BLaER1 (cell line): ENCODE measurements around the gene GLYR1.

Source experiments
- H3K27ac ChIP-seq: shearing (Covaris generic); formaldehyde crosslinking; 2 replicates; pipeline ENCODE4 v1.8.1; 2022
- H3K27me3 ChIP-seq: shearing (Covaris generic); formaldehyde crosslinking; 2 replicates; pipeline ENCODE4 v1.8.1; 2022
- H3K36me3 ChIP-seq: shearing (Covaris generic); formaldehyde crosslinking; 2 replicates; pipeline ENCODE4 v1.8.1; 2022
- H3K4me1 ChIP-seq: shearing (Covaris generic); formaldehyde crosslinking; 2 replicates; pipeline ENCODE4 v1.8.1; 2022
- H3K4me2 ChIP-seq: shearing (Covaris generic); formaldehyde crosslinking; 2 replicates; pipeline ENCODE4 v1.8.1; 2022
- H3K4me3 ChIP-seq: shearing (Covaris generic); formaldehyde crosslinking; 2 replicates; pipeline ENCODE4 v1.8.1; 2022
- H3K9ac ChIP-seq: shearing (Covaris generic); formaldehyde crosslinking; 2 replicates; pipeline ENCODE4 v1.8.1; 2022
- H3K9me3 ChIP-seq: shearing (Covaris generic); formaldehyde crosslinking; 2 replicates; pipeline ENCODE4 v1.8.1; 2022
- H4K20me1 ChIP-seq: shearing (Covaris generic); formaldehyde crosslinking; 2 replicates; pipeline ENCODE4 v1.8.1; 2022
- Cebpa-rat ChIP-seq: shearing (Covaris generic); IDR thresholded peaks from 2 replicates; pipeline ENCODE4 v1.8.1; 2022

GLYR1 gene

DNA sequence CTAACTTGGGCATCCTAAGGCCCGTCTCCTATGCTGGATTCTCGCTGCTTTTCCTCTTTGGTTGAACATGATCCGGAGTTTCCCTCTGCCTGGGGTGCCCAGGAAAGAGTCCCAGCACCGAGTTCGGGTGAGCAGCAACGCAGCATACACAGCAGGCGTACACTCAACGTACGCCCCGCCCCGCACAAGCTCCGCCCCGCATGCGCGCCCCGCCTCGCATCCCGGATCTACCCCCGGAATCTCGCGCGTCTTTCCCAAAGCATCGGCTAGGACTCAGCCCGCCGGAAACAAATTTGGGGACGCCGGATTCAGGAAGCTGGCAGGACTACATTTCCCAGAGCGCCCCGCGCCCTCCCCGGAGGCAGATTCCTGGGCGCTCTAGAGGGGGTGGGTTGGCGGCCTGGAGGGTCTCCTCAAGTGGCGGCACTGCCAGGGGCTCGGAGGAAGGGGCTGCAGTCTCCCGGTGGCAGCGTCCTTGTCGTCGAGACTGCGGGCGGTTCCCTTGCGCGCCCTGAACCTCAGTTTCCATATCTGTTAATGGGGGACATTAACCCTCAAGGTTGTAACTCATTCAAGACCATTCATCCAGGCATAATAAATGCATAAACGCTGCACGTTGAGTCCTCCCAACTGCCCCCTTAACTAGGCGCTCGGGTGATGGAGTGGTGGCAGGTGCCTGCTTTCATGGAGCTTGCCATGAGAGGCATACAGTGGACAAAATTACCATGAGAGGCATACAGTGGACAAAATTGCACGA, 78.4 kb downstream of the GLYR1 start:
- Histone ChIP-seq H3K4me2 (peak overlapping the region; percentile 91), H3K27ac (peak overlapping the region; percentile 38; the same call in 1 of the 2 replicates), H3K36me3 (peaks cover 18% of the 10 kb centered on the region), H3K4me1 (peaks cover 31% of the 10 kb centered on the region), H3K9ac (peak overlapping the region; percentile 69), H3K4me3 (peak overlapping the region; percentile 63), H4K20me1 (peaks cover 18% of the 10 kb centered on the region; the same call in 1 of the 2 replicates), H3K9me3 (no peaks in the 10 kb centered on the region), H3K27me3 (no peaks in the 10 kb centered on the region)
- TF ChIP-seq Cebpa-rat = no peak

DNA sequence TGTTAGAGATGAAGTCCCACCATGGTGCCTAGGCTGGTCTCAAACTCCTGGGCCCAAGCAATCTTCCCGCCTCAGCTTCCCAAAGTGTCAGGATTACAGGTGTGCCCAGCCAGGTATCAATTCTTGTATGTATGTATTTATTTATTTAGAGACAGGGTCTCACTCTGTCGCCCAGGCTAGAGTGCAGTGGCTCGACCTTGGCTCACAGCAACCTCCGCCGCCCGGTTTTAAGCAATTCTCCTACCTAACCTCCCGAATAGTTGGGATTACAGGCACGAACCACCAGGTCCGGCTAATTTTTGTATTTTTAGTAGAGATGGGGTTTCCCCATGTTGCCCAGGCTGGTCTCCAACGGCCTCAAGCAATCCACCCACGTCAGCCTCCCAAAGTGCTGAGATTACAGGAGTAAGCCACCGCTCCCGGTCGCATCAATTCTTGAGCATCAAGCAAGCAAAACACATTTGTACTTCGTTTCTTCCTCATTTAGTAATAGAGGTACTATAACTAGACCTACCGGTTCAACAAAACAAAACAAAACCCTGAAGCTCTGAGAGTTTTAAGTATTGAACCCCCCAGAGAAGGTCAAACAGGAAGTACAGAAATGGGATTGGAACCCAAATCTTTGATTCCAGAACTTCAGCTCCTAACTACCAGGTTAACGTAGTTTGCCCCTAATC, 79.1 kb downstream of the GLYR1 start:
- Histone ChIP-seq H3K36me3 (peaks cover 25% of the 10 kb centered on the region), H3K9me3 (no peaks in the 10 kb centered on the region), H3K4me3 (peak overlapping the region; percentile 63), H3K4me1 (peaks cover 31% of the 10 kb centered on the region), H3K9ac (peak overlapping the region; percentile 69), H4K20me1 (peaks cover 24% of the 10 kb centered on the region; the same call in 1 of the 2 replicates), H3K4me2 (peak overlapping the region; percentile 91), H3K27me3 (no peaks in the 10 kb centered on the region), H3K27ac (peak overlapping the region; percentile 38; the same call in 1 of the 2 replicates)
- TF ChIP-seq Cebpa-rat = no peak

DNA sequence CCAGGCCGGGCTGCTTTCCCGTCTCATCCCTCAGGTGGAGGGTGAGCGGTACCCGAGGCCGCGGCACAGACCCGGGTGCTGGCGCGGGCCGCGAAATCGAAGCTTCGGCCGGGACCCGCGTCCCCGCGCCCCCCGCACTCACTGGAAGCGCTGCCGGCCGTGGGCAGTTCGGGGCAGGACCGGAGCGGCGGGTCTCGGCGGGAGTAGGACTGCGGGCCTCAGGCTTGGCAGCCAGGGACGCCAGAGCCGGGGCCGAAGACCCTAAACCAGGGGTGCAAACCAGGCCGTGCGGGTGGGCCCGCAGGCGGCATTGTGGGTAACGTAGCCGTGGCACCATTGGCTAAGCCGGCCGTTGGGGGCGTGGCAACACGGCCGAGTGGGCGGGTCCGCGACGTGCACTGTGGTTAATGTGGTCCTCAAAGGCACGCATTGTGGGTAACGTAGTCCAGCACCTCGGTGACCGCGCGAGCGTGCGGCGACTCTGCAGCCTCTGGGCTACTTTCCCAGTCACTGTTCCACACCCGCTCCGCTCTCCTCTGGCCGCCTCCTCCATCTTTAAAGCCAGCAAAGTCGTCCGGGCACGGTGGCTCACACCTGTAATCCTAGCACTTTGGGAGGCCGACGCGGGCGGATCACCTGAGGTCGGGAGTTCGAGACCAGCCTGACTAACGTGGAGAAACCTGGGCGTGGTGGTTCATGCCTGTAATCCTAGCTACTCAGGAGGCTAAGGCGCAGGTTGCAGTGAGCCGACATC, 80.0 kb downstream of the GLYR1 start, which contains the start of gene ZNF500:
Gene ZNF500, minus strand, starts transcription at position 288 of the 754 bp plus-strand sequence. CDS start 1,184 bp downstream, outside the sequence.
- H3K27me3 ChIP-seq = no peaks in the 10 kb centered on the region
- H3K4me2 ChIP-seq = peak within 1 kb of the TSS; percentile 91
- peaks cover 41% of the 10 kb centered on the region for H3K4me1 ChIP-seq
- TF ChIP-seq Cebpa-rat = no peak
- peak within 1 kb of the TSS; percentile 93 for H3K4me3 ChIP-seq
- peak within 1 kb of the TSS; percentile 90 for H3K27ac ChIP-seq
- H3K36me3 ChIP-seq = peaks cover 35% of the 10 kb centered on the region
- H3K9ac ChIP-seq = peak within 1 kb of the TSS; percentile 96
- H3K9me3 ChIP-seq = no peaks in the 10 kb centered on the region
- peaks cover 33% of the 10 kb centered on the region; the same call in 1 of the 2 replicates for H4K20me1 ChIP-seq

DNA sequence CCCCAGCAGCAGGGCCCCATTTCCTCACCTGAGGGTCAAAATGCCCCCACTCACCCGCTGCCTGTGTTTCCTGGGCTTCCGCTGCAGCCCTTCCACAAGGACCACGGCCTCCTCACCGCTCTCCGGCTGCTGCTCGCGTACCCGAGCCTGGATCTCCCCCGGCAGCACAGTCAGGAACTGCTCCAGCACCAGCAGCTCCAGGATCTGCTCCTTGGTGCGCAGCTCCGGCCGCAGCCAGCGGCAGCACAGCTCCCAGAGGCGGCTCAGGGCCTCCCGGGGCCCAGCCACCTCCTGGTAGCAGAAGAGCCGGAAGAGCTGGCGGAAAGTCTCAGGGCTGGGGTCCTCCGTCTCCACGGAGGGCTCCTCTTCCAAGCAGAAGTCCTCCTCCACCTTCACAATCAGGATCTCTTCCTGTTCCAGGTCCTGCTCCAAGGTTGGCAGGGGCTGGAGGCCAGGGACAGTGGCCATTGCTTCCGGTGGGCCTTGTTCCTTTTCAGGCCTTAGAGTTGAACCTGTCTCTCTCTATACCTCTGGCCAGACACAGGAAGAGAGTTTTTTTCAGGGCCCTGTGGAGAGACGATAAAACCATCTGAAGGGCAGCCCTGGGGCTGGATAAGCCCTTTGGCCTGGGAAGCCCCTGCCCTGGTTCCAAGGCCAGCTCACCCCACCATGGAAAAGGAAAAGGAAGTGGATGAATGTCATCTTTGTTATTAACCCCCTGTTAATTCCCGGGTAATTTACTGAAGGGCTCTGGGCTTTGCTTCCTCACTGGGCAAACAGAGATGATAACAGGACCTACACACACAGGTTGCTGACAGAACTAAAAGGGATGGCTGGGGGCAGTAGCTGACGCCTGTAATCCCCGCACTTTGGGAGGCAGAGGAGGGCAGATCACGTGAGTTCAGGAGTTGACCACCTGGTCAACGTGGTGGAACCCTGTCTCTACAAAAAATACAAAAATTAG, 81.3 kb downstream of the GLYR1 start:
- H3K4me2 ChIP-seq = peak overlapping the region; percentile 91
- no peaks in the 10 kb centered on the region for H3K9me3 ChIP-seq
- H3K27me3 ChIP-seq = no peaks in the 10 kb centered on the region
- TF ChIP-seq Cebpa-rat = no peak
- H3K9ac ChIP-seq = peak overlapping the region; percentile 96
- peaks cover 47% of the 10 kb centered on the region for H3K36me3 ChIP-seq
- H4K20me1 ChIP-seq = peaks cover 40% of the 10 kb centered on the region; the same call in 1 of the 2 replicates
- H3K27ac ChIP-seq = peak overlapping the region; percentile 90
- H3K4me1 ChIP-seq = peaks cover 47% of the 10 kb centered on the region
- peak overlapping the region; percentile 93 for H3K4me3 ChIP-seq

DNA sequence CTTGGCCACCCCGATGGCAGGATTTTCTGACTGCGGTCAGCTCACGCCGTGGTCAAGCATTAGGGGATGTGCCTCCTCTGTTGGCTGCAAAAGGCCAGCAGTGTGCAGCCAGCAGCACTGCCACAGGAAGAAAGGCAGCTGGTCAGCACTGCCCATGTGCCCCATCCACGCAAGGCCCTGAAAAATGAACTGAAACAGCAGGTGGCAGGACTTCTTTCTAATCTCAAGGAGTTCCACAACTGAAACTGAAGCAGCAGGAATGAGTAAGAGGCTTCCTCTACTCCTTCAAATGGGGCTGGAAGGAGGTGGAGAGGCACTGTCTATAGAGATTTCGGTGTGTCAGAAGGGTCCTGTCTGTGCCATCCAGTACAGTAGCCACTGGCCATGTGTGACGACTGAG, 83.3 kb downstream of the GLYR1 start:
- H3K4me3 ChIP-seq = no peak overlapping the region
- H4K20me1 ChIP-seq = peaks cover 49% of the 10 kb centered on the region; the same call in 1 of the 2 replicates
- 0 out of 2 replicates have a peak overlapping the region, but pooled peaks have one; percentile 4 for H3K9ac ChIP-seq
- H3K27me3 ChIP-seq = no peaks in the 10 kb centered on the region
- no peak overlapping the region for H3K27ac ChIP-seq
- no peaks in the 10 kb centered on the region for H3K9me3 ChIP-seq
- H3K4me1 ChIP-seq = peaks cover 47% of the 10 kb centered on the region
- no peak overlapping the region for H3K4me2 ChIP-seq
- peaks cover 67% of the 10 kb centered on the region for H3K36me3 ChIP-seq
- TF ChIP-seq Cebpa-rat = no peak

DNA sequence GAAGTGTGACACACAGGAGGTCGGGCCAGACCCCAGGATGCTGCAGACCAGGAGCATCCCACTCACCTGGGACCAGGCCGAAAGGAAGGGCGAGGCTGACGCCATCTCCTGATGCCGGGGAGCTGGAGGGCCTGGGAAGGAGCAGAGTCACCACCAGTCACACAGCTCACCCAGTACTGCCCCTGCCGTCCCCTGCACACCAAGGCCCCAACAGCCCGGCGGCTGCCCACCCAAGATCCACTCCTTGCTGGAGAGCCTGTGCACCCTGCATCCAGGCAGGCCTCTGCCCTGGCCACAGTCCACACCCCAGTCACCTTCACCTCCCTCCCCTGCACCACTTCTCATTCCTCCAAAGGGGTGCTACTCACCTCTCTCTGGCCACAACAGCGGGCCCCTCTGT, 84.9 kb downstream of the GLYR1 start:
- H3K36me3 ChIP-seq = peaks cover 83% of the 10 kb centered on the region
- H4K20me1 ChIP-seq = peaks cover 49% of the 10 kb centered on the region; the same call in 1 of the 2 replicates
- H3K9ac ChIP-seq = 0 out of 2 replicates have a peak overlapping the region, but pooled peaks have one; percentile 30
- H3K4me1 ChIP-seq = peaks cover 34% of the 10 kb centered on the region
- peak overlapping the region; percentile 21 for H3K4me2 ChIP-seq
- no peaks in the 10 kb centered on the region for H3K9me3 ChIP-seq
- no peaks in the 10 kb centered on the region for H3K27me3 ChIP-seq
- H3K27ac ChIP-seq = no peak overlapping the region
- no peak for TF ChIP-seq Cebpa-rat
- no peak overlapping the region for H3K4me3 ChIP-seq

DNA sequence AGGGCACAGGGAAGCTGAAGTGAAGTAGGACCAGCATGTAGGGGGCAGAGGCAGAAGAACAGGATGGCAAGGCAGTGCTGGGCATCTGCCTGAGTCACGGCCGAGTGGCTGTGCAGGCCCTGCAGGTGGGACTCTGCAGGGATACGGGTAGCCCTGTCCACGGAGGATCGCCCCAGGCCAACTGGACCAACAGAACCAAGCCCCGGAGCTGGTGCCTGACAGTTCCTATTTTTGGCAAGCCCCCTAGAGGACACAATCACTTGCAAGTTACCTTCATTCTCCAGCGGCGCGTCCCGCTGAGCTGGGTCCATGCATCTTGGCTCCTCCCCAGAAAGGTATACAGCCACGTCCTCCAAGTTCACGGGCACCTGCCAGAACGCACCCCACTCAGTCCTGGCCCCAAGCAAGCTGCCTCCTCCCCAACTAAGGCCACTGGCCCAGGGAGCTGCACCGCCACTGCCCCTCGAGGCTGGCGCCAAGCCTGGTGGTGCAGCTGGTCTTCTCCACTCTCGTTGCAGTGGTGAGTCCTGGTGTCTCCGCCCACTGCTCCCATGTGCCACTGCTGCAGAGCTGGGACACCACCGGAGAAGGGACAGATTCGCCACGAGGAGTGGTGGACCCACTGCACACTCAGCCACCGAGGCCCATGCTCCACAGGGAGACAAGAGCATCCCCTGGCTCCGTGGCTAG, 86.7 kb downstream of the GLYR1 start:
- H3K27ac ChIP-seq = no peak overlapping the region
- peaks cover 23% of the 10 kb centered on the region for H3K4me1 ChIP-seq
- no peak overlapping the region for H3K4me3 ChIP-seq
- peaks cover 6% of the 10 kb centered on the region; the same call in 1 of the 2 replicates for H3K9me3 ChIP-seq
- H4K20me1 ChIP-seq = peaks cover 43% of the 10 kb centered on the region; the same call in 1 of the 2 replicates
- H3K9ac ChIP-seq = no peak overlapping the region
- H3K4me2 ChIP-seq = no peak overlapping the region
- peaks cover 98% of the 10 kb centered on the region for H3K36me3 ChIP-seq
- no peaks in the 10 kb centered on the region for H3K27me3 ChIP-seq
- no peak for TF ChIP-seq Cebpa-rat

DNA sequence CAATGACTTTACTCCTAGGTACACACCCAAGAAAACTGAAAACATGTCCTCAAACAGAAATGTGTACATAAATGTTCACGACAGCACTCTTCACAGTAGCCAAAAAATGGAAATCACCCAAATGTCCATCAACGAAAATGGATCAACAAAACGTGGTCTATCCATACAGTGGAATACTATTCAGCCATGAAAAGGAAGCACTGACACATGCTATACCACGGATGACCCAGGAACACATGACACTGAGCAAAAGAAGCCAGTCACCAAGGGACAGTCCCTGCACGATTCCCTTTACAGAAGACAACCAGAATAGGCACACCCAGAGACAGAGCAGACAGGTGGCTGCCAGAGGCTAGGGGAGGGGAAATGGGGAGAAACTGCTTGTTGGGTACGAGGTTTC, 91.4 kb downstream of the GLYR1 start:
- Histone ChIP-seq H3K4me2 (no peak overlapping the region), H4K20me1 (peaks cover 41% of the 10 kb centered on the region), H3K36me3 (peaks cover 100% of the 10 kb centered on the region), H3K4me3 (no peak overlapping the region), H3K27ac (no peak overlapping the region), H3K9me3 (peaks cover 13% of the 10 kb centered on the region; the same call in 1 of the 2 replicates), H3K4me1 (peaks cover 8% of the 10 kb centered on the region), H3K9ac (no peak overlapping the region), H3K27me3 (no peaks in the 10 kb centered on the region)
- no peak for TF ChIP-seq Cebpa-rat
